ENCODE data around the gene CCL27.
A peak's percentile ranks its signal among the peaks of the same experiment; 100 is the strongest.

CCL27 gene

DNA sequence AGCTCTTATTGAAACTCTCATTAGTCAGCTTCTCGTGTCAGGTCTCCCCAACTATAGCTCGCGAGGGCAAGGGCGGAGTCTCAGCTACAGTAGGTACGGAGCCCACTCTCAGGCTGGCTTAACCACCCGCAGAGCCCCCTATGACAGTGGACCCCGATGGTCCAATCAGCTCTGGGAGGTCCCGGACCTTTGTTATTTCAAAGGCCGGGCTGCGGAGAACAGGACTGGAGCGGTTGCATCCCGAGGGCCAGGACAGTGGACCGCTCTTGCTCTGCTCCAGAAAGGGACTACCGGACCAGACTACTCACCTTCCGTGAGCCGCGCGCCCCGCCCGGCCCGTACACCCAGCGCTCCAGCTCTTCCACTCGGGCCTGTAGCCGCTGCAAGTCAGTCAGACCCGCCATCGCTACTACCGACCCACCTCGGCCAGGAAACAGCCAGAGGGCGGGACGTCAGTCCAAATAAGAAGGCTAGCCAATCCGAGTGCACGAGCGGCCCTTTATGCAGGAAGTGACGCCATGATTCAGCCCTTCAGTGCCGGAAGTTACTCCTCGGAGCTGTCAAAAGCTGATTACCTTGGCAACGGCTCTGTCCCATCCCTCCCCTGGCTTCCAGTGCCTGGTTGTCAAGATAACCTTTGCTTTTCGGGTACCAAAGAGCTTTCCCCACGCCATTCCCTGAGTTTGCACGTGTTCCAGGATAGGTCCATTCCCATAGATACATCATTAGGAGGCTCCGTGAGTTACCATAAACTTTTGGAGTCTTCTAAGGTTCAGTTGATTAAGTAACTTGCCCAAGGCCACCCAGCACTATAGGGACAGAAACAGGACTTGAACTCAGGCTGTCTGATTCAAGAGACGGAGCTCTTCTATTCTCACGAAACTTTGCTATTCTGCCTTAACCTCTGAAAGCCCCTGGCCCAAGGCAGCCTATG lies 42.1 kb downstream of the CCL27 start, which contains the start of gene DCTN3:
TSS of gene DCTN3 (minus strand) at position 435 of the 934 bp plus-strand sequence. CDS start at position 404, 31 bp downstream.
- TF ChIP-seq, protein P1, sequence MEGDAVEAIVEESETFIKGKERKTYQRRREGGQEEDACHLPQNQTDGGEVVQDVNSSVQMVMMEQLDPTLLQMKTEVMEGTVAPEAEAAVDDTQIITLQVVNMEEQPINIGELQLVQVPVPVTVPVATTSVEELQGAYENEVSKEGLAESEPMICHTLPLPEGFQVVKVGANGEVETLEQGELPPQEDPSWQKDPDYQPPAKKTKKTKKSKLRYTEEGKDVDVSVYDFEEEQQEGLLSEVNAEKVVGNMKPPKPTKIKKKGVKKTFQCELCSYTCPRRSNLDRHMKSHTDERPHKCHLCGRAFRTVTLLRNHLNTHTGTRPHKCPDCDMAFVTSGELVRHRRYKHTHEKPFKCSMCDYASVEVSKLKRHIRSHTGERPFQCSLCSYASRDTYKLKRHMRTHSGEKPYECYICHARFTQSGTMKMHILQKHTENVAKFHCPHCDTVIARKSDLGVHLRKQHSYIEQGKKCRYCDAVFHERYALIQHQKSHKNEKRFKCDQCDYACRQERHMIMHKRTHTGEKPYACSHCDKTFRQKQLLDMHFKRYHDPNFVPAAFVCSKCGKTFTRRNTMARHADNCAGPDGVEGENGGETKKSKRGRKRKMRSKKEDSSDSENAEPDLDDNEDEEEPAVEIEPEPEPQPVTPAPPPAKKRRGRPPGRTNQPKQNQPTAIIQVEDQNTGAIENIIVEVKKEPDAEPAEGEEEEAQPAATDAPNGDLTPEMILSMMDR (conservative IDR thresholded peaks at IDR 0.05; ENCODE audit: low read depth), result no peak
- H3K27ac ChIP-seq, result peak within 1 kb of the TSS; percentile 62
- DNase-seq (ENCODE audit: low spot score), result peak; percentile 98
- ChIA-PET CTCF (interaction anchor here (0.6 to 1.8 kb wide), 6 partner anchors 8 to 542 kb away, joined by 3 to 9 read pairs (median 4); partner anchors contain the start of genes RPP25L and UNC13B), POLR2A (ENCODE audit: low non-redundant PET) (interaction anchor here (1.1 kb wide), 1 partner anchor 15 kb away, joined by 3 read pairs; no protein-coding TSS in a partner anchor)

DNA sequence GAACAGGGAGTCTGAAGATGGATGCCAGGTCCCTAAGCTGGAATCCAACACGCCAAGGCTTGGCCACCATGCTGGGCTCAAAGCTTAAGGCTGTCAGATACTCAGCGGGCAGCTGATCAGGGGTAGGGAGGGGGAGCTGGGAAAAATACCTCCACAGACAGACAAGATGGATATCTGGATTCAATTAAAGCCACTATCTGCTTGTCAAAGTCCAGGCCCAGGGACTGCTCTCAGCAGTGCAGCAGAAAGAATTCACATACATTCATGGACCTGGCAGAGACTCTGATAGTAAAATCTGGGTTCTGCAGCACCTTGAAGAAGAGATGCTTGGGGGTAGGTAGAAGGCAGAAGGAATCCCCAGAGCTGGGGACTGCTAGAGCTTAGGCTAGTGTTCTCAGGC lies 47.3 kb downstream of the CCL27 start:
- TF ChIP-seq, protein P1 (conservative IDR thresholded peaks at IDR 0.05; ENCODE audit: low read depth), result no peak
- ChIA-PET CTCF (interaction anchor here (1.1 kb wide), 1 partner anchor 23 kb away, joined by 5 read pairs; no protein-coding TSS in a partner anchor), POLR2A (ENCODE audit: low non-redundant PET) (no interaction called here)
- no peak for DNase-seq (ENCODE audit: low spot score)
- H3K27ac ChIP-seq, result no peak overlapping the region

DNA sequence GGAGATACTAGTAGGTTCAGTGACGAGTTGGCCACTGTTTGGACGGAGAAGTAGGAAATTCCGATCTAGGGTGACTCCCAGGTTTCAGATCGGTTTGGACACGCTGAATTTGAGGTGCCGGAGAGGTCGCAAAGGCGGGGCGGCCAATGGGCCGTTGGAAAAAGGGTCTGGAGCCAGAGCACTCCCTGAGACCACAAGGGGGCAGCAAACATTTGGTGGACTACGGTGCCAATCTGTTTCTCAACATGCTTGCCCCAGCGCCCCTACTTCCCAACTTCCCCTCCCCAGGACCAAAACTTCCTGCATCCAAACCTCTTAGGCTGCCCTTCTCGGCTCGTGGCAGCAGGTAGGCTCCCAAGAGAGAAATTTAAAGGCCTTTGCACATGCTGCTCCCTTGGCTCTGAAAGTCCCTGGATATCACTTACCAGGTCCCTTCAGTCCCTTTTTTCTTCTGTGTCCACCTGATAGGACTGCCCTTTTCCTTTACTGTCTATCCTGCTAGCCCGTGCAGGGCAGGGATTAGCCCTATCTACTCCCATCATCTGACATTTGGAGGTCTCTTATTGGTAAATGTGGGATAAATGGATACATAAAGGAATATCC lies 49.6 kb downstream of the CCL27 start:
- POLR2A ChIA-PET (ENCODE audit: low non-redundant PET), result no interaction called here
- CTCF ChIA-PET, result interaction anchor here (0.6 to 1.6 kb wide), 5 partner anchors 8 to 166 kb away, joined by 3 to 12 read pairs (median 3); partner anchors contain the start of gene DCTN3
- peak; percentile 92 for DNase-seq (ENCODE audit: low spot score)
- peak overlapping the region; percentile 95 for H3K27ac ChIP-seq
- TF ChIP-seq, protein P1 (conservative IDR thresholded peaks at IDR 0.05; ENCODE audit: low read depth), result peak; percentile 99
